HepG2 (cell line): ENCODE results near the gene CCDC183. TPM values are rescaled to one million over a fixed set of nuclear protein-coding genes. Genes with fewer than 3 reads are reported as not detected.

Experiments
- ATAC-seq: fragments of 200-7000 bp; cut with Tn5 transposase; 3 replicates; pipeline ENCODE4 v1.9.1; 2020; ENCODE audit warnings: mild to moderate bottlenecking, moderate library complexity
- BruUV-seq: library from RNA; stranded (reverse); fragments of 400-500 nt; replicated peaks from 2 replicates; lab custom pipeline; 2021; lab: Mats Ljungman, UMichigan
- CTCF ChIA-PET: fragments of 300-600 bp; formaldehyde crosslinking; extraction: SDS; loops from one replicate; lab custom pipeline; 2021; ENCODE audit warnings: low total read pairs, inconsistent platforms, low intra/inter-chr PET ratio; lab: Yijun Ruan, JAX
- POLR2A ChIA-PET: fragments of 350-600 bp; sonication (Branson Sonifier 250); formaldehyde crosslinking; loops from one replicate; lab custom pipeline; 2020; ENCODE audit warnings: antibody characterized with exemption, inconsistent platforms; lab: Yijun Ruan, JAX
- DNase-seq: peaks from one replicate; pipeline ENCODE4 v3.0.0-alpha.2; 2015; ENCODE audit warnings: low spot score
- FAIRE-seq: peaks from 3 replicates; lab custom pipeline; 2011; peaks lifted over from hg19 to GRCh38; lab: Jason Lieb, UNC
- H2AFZ ChIP-seq: one replicate; pipeline ENCODE4 v1.6.1; 2011; ENCODE audit warnings: low read length, inconsistent platforms
- H3K27ac ChIP-seq: fragments of 300-600 bp; 3 replicates; pipeline ENCODE4 v1.8.0; 2011; ENCODE audit warnings: mixed run types, mild to moderate bottlenecking, mixed read lengths, low read length, inconsistent platforms; ENCODE audit not compliant: insufficient read depth; ENCODE audit errors: extremely low read length
- H3K27me3 ChIP-seq, 2 experiments: fragments of 200-600 bp in 1 of 2; 2 replicates in 1 of 2; 3 replicates in 1 of 2; pipeline versions ENCODE4 v1.6.0 to v1.8.0; 2011; ENCODE audit warnings: low read length in 2 of 2, mild to moderate bottlenecking in 2 of 2, moderate library complexity in 2 of 2, inconsistent platforms in 1 of 2; ENCODE audit not compliant: insufficient read depth in 2 of 2, control insufficient read depth in 1 of 2
- H3K36me3 ChIP-seq, 2 experiments: fragments of 200-600 bp in 1 of 2; replicated peaks in 1 of 2; 2 replicates in 1 of 2; 3 replicates in 1 of 2; pipeline versions ENCODE4 v1.5.1 to v1.8.0; 2011; ENCODE audit warnings: low read length in 2 of 2, inconsistent platforms in 1 of 2; ENCODE audit not compliant: insufficient read depth in 2 of 2, control insufficient read depth in 1 of 2
- H3K4me1 ChIP-seq: 2 replicates; pipeline ENCODE4 v1.5.1; 2012; ENCODE audit warnings: low read length, inconsistent platforms; ENCODE audit not compliant: insufficient read depth
- H3K4me2 ChIP-seq: 2 replicates; pipeline ENCODE4 v1.6.0; 2011; ENCODE audit warnings: low read depth, low read length, inconsistent platforms
- H3K4me3 ChIP-seq, 3 experiments: fragments of 200-600 bp in 1 of 3; sonication (generic), shearing (Covaris generic) in 1 of 3; replicated peaks in 1 of 3; 2 replicates each; pipeline ENCODE4 v1.5.1; 2011 to 2016; ENCODE audit warnings: low read length in 3 of 3, inconsistent platforms in 2 of 3, low read depth in 2 of 3, mild to moderate bottlenecking in 2 of 3, control low read depth in 1 of 3, mixed read lengths in 1 of 3; ENCODE audit not compliant: insufficient read depth in 1 of 3
- H3K79me2 ChIP-seq: one replicate; pipeline ENCODE4 v1.6.1; 2011; ENCODE audit warnings: low read length, inconsistent platforms; ENCODE audit not compliant: insufficient read depth
- H3K9ac ChIP-seq: 2 replicates; pipeline ENCODE4 v1.6.0; 2011; ENCODE audit warnings: mild to moderate bottlenecking, low read depth, low read length, inconsistent platforms; ENCODE audit not compliant: insufficient read depth
- H3K9me3 ChIP-seq: 2 replicates; pipeline ENCODE4 v1.5.1; 2012; ENCODE audit warnings: mild to moderate bottlenecking, low read length
- H4K20me1 ChIP-seq: 2 replicates; pipeline ENCODE4 v1.6.0; 2011; ENCODE audit warnings: inconsistent platforms, mild to moderate bottlenecking, low read length, moderate library complexity; ENCODE audit not compliant: insufficient read depth
- AGO1 ChIP-seq: fragments of 200-400 bp; formaldehyde crosslinking; IDR thresholded peaks from 2 replicates; pipeline ENCODE4 v1.6.1; 2017; ENCODE audit warnings: mild to moderate bottlenecking, low read depth, low read length, moderate library complexity; ENCODE audit not compliant: poor library complexity, severe bottlenecking
- FOXP1 ChIP-seq, 2 experiments: fragments of 450-650 bp in 1 of 2; IDR thresholded peaks; 2 replicates each; pipeline ENCODE4 v1.6.1; 2017 to 2018; ENCODE audit warnings: antibody characterized with exemption in 1 of 2
- JUNB ChIP-seq: sonication (generic); formaldehyde crosslinking; IDR thresholded peaks from 2 replicates; pipeline ENCODE4 v1.8.0; 2022; ENCODE audit warnings: missing genetic modification reagents, mild to moderate bottlenecking, borderline replicate concordance
- MATR3 ChIP-seq: sonication (generic); formaldehyde crosslinking; IDR thresholded peaks from 2 replicates; pipeline ENCODE4 v1.4.0; 2020; ENCODE audit warnings: missing genetic modification reagents
- NONO ChIP-seq, 2 experiments: fragments of 450-650 bp in 1 of 2; sonication (generic) in 1 of 2; formaldehyde crosslinking in 1 of 2; IDR thresholded peaks in 1 of 2; conservative IDR thresholded peaks in 1 of 2; 2 replicates each; pipeline versions ENCODE4 v1.6.1 to v1.8.0; 2017 to 2022; ENCODE audit warnings: mild to moderate bottlenecking in 1 of 2, missing genetic modification reagents in 1 of 2, moderate library complexity in 1 of 2
- POGZ ChIP-seq: sonication (generic); formaldehyde crosslinking; IDR thresholded peaks from 2 replicates; pipeline ENCODE4 v1.4.0; 2020; ENCODE audit warnings: mild to moderate bottlenecking, missing genetic modification reagents
- SRSF9 ChIP-seq: fragments of 200-400 bp; formaldehyde crosslinking; IDR thresholded peaks from 2 replicates; pipeline ENCODE4 v1.6.1; 2018; ENCODE audit warnings: borderline replicate concordance, mild to moderate bottlenecking, low read depth, low read length; ENCODE audit not compliant: insufficient read depth, poor library complexity, severe bottlenecking
- ZNF34 ChIP-seq: sonication (generic); formaldehyde crosslinking; IDR thresholded peaks from 2 replicates; pipeline ENCODE4 v1.4.0; 2020; ENCODE audit warnings: mild to moderate bottlenecking, missing genetic modification reagents, borderline replicate concordance
- ZNF501 ChIP-seq: sonication (generic); formaldehyde crosslinking; IDR thresholded peaks from 2 replicates; pipeline ENCODE4 v1.5.1; 2020; ENCODE audit warnings: mild to moderate bottlenecking, moderate library complexity, missing genetic modification reagents
- ZNF776 ChIP-seq: sonication (generic); formaldehyde crosslinking; IDR thresholded peaks from 2 replicates; pipeline ENCODE4 v1.4.0; 2020; ENCODE audit warnings: mild to moderate bottlenecking, missing genetic modification reagents
- WGBS: methylation state at CpG from one replicate; pipeline ENCODE4 v1.1.6; 2017; ENCODE audit warnings: low lambda C conversion rate; 5-methylcytosine and 5-hydroxymethylcytosine counted together
- in situ Hi-C: cut with HindIII; loops from 2 replicates; pipeline ENCODE4 v1.10.0; 2017; ENCODE audit warnings: low pct_unique_long_range_greater_than_20kb; ENCODE audit not compliant: extremely low pct_ligation_motif_present
- intact Hi-C: fragments of 100-400 bp; cut with micrococcal nuclease; formaldehyde crosslinking; loops from one replicate; pipeline ENCODE4 v1.10.0; 2022; ENCODE audit not compliant: unreplicated experiment
- polyA plus RNA-seq, 8 experiments: library from polyadenylated mRNA; depleted of rRNA in 3 of 8; stranded (reverse) in 7 of 8; unstranded in 1 of 8; fragments of >200 nt; fragmentation: Illumina TruSeq in 4 of 8; extraction: Trizol in 4 of 8; gene quantifications; 2 replicates each; pipeline versions ENCODE4 v1.2.1 to v1.2.3, GENCODE V29; 2011 to 2016; ENCODE audit warnings: low read depth in 4 of 8, missing spikeins in 1 of 8, mixed read lengths in 1 of 8; ENCODE audit not compliant: insufficient read depth in 1 of 8
- total RNA-seq, 5 experiments: library from RNA; depleted of rRNA; stranded (reverse); fragments of >200 nt; fragmentation: Illumina TruSeq; extraction: Trizol; gene quantifications; 2 replicates each; pipeline ENCODE4 v1.2.3, GENCODE V29; 2016; ENCODE audit warnings: low read depth in 1 of 5

Gene CCDC183
- total and polyA plus RNA-seq, 2 of the 13 experiments (the other 11 are each of a cell fraction or from before 2014, with no cell fraction given): 5.0 to 66.4 TPM

GRCh38 chr9:136829981-136830885 lies 34.1 kb downstream of the CCDC183 start (continued):
- no peak for TF ChIP-seq SRSF9
- no peak for TF ChIP-seq NONO (IDR thresholded peaks at IDR 0.05)
- TF ChIP-seq NONO (CRISPR knock-in tag; conservative IDR thresholded peaks at IDR 0.05): 0 out of 2 replicates have a peak, but pooled peaks have one; percentile 19

- Histone ChIP-seq H3K27ac (no peak overlapping the region), H2AFZ (no peak overlapping the region), H3K4me1 (no peaks in the 10 kb centered on the region), H3K79me2 (no peaks in the 10 kb centered on the region), H3K9me3 (no peaks in the 10 kb centered on the region), H4K20me1 (no peaks in the 10 kb centered on the region), H3K27me3 (no peaks in the 10 kb centered on the region), H3K4me3 (no peak overlapping the region), H3K4me2 (no peak overlapping the region), H3K9ac (no peak overlapping the region), H3K36me3 (peaks cover 39 to 65% of the 10 kb centered on the region in 2 experiments)
- no TSS peak for BruUV-seq
- CTCF ChIA-PET: no interaction called here
- in situ Hi-C loops (no loop called here), intact Hi-C loops (no loop called here)
- DNase-seq (no peak), FAIRE-seq (no peak), ATAC-seq (no peak)
- TF ChIP-seq MATR3 (CRISPR knock-in tag): no peak
- peak; percentile 29 for TF ChIP-seq AGO1
- no peak for TF ChIP-seq ZNF34 (CRISPR knock-in tag)
- TF ChIP-seq FOXP1 (IDR thresholded peaks at IDR 0.05): no peak
- no peak for TF ChIP-seq FOXP1 (CRISPR knock-in tag; IDR thresholded peaks at IDR 0.05)
- no peak for TF ChIP-seq POGZ (CRISPR knock-in tag)
- TF ChIP-seq ZNF776 (CRISPR knock-in tag): no peak
- no peak for TF ChIP-seq ZNF501 (CRISPR knock-in tag)
- TF ChIP-seq JUNB: no peak
- WGBS: 96% methylated on average over 28 of the region's 30 CpGs
- POLR2A ChIA-PET: no interaction called here
These were observed 35.0 kb downstream of the CCDC183 start for GRCh38 chr9:136831002-136831719.
